Activated T-cell treated with anti-CD3 and anti-CD28 coated beads, Interleukin-2, amount 50 U/mL, for 72 hours (primary cell): ENCODE results near the gene SLC44A3. TPM values are rescaled to one million over a fixed set of nuclear protein-coding genes. Genes with fewer than 3 reads are reported as not detected.

Experiments
- total RNA-seq, 2 donors: library from RNA; stranded (reverse); gene quantifications; one replicate each; pipeline ENCODE4 v1.2.3, GENCODE V29; 2022

SLC44A3 gene
- total RNA-seq, 2 donors from 2014 or later, result not detected

Other genes with a start within 250 kb of the SLC44A3 start
- 10 to 100 TPM in 1 of 2 donors, 1 to 10 TPM in 1; 6.3 to 11.2 TPM for gene CNN3, start 106.8 kb downstream of the SLC44A3 start, total RNA-seq